Stimulated activated CD8-positive, alpha-beta memory T cell treated with anti-CD3 and anti-CD28 coated beads, Interleukin-15, amount 100 ng/mL, for 4 hours (primary cell): ENCODE data around the gene SERINC1.

ENCODE experiments used
- DNase-seq, 2 donors: peaks; one replicate each; pipeline ENCODE4 v3.0.0-alpha.2; 2020; ENCODE audit warnings: low read depth in 2 of 2

SERINC1 gene

GRCh38 chr6:122393351-122393896 lies 78.2 kb downstream of the SERINC1 start:
- no peak for DNase-seq
